AG04450 (cell line): Measurements from ENCODE around the gene NT5C2. TPM values are rescaled to one million over a fixed set of nuclear protein-coding genes. Genes with fewer than 3 reads are reported as not detected.
A peak's percentile ranks its signal among the peaks of the same experiment; 100 is the strongest.

ENCODE experiments used
- CTCF ChIA-PET: fragments of 300-600, 350-600 bp; formaldehyde crosslinking; extraction: SDS; loops from one replicate; lab custom pipeline; 2022; ENCODE audit warnings: antibody characterized with exemption, inconsistent platforms; lab: Charles Lee
- POLR2A ChIA-PET: fragments of 350-600 bp; formaldehyde crosslinking; extraction: SDS; loops from one replicate; lab custom pipeline; 2021; ENCODE audit warnings: antibody characterized with exemption, inconsistent platforms; lab: Yijun Ruan, JAX
- DNase-seq: peaks from one replicate; pipeline ENCODE4 v3.0.0-alpha.2; 2011; ENCODE audit warnings: low read depth, low spot score
- H3K27ac ChIP-seq: one replicate; pipeline ENCODE4 v1.5.1; 2012; ENCODE audit warnings: low read depth, low read length, control low read depth
- H3K27me3 ChIP-seq: one replicate; pipeline ENCODE4 v1.6.0; 2012; ENCODE audit warnings: low read length; ENCODE audit not compliant: control insufficient read depth, insufficient read depth
- H3K4me3 ChIP-seq: 2 replicates; pipeline ENCODE4 v1.5.1; 2011; ENCODE audit warnings: mild to moderate bottlenecking, low read depth, low read length, control low read depth
- H3K9me3 ChIP-seq: 2 replicates; pipeline ENCODE4 v1.5.1; 2012; ENCODE audit warnings: low read length; ENCODE audit not compliant: control insufficient read depth, insufficient read depth
- CTCF ChIP-seq: IDR thresholded peaks from 2 replicates; pipeline ENCODE4 v1.5.1; 2011; ENCODE audit warnings: low read depth, low read length, control low read depth, inconsistent platforms
- polyA plus RNA-seq: library from polyadenylated mRNA; depleted of rRNA; stranded (reverse); fragments of >200 nt; gene quantifications from 2 replicates; pipeline ENCODE4 v1.2.3, GENCODE V29; 2011

Gene NT5C2
- polyA plus RNA-seq, 1 experiment: 117 TPM

GRCh38 chr10:103077020-103077419, 116.1 kb downstream of the NT5C2 start:
- TF ChIP-seq CTCF: no peak
- no peak overlapping the region for H3K4me3 ChIP-seq
- H3K27ac ChIP-seq: no peak overlapping the region
- no peaks in the 10 kb centered on the region for H3K9me3 ChIP-seq
- ChIA-PET POLR2A (interaction anchor here (0.7 kb wide), 1 partner anchor 163 kb away, joined by 3 read pairs; no protein-coding TSS in a partner anchor), CTCF (interaction anchor here (0.6 to 1.8 kb wide), 4 partner anchors 59 to 167 kb away, joined by 3 to 6 read pairs (median 4); no protein-coding TSS in a partner anchor)
- H3K27me3 ChIP-seq: no peaks in the 10 kb centered on the region
- DNase-seq: no peak

GRCh38 chr10:103072891-103073290, 120.2 kb downstream of the NT5C2 start:
- no peak for DNase-seq
- TF ChIP-seq CTCF: no peak
- no peak overlapping the region for H3K4me3 ChIP-seq
- no peaks in the 10 kb centered on the region for H3K9me3 ChIP-seq
- no peak overlapping the region for H3K27ac ChIP-seq
- H3K27me3 ChIP-seq: no peaks in the 10 kb centered on the region
- ChIA-PET CTCF (interaction anchor here (1.5 kb wide), 1 partner anchor 172 kb away, joined by 5 read pairs; no protein-coding TSS in a partner anchor), POLR2A (no interaction called here)

- DNase-seq: no peak
- Histone ChIP-seq H3K4me3 (no peak overlapping the region), H3K9me3 (no peaks in the 10 kb centered on the region), H3K27me3 (no peaks in the 10 kb centered on the region), H3K27ac (no peak overlapping the region)
- no peak for TF ChIP-seq CTCF
- POLR2A ChIA-PET: no interaction called here
- CTCF ChIA-PET: interaction anchor here (1.5 kb wide), 1 partner anchor 172 kb away, joined by 5 read pairs; no protein-coding TSS in a partner anchor
Measured at GRCh38 chr10:103072276-103072675, 120.8 kb downstream of the NT5C2 start.

GRCh38 chr10:103069453-103070331, 123.4 kb downstream of the NT5C2 start:
- H3K9me3 ChIP-seq: no peaks in the 10 kb centered on the region
- DNase-seq: no peak
- no peaks in the 10 kb centered on the region for H3K27me3 ChIP-seq
- H3K27ac ChIP-seq: no peak overlapping the region
- ChIA-PET CTCF (interaction anchor here (0.6 to 4.0 kb wide), 4 partner anchors 145 to 175 kb away, joined by 3 to 46 read pairs (median 4); partner anchors contain the start of gene CNNM2), POLR2A (no interaction called here)
- peak; percentile 74 for TF ChIP-seq CTCF
- H3K4me3 ChIP-seq: no peak overlapping the region

- Histone ChIP-seq H3K27me3 (no peaks in the 10 kb centered on the region), H3K4me3 (no peak overlapping the region), H3K9me3 (no peaks in the 10 kb centered on the region), H3K27ac (no peak overlapping the region)
- ChIA-PET POLR2A (no interaction called here), CTCF (interaction anchor here (0.8 to 4.0 kb wide), 3 partner anchors 115 to 233 kb away, joined by 3 to 46 read pairs (median 3); partner anchors contain the start of gene CNNM2)
- DNase-seq: no peak
- no peak for TF ChIP-seq CTCF
Measured at GRCh38 chr10:103067956-103068355, 125.1 kb downstream of the NT5C2 start.
